Stimulated activated CD8-positive, alpha-beta memory T cell treated with anti-CD3 and anti-CD28 coated beads, Interleukin-4, amount 100 ng/mL, for 1 hour (primary cell): ENCODE measurements around the gene KIAA0825.

Experiments
- DNase-seq, 2 donors: peaks; one replicate each; pipeline ENCODE4 v3.0.0-alpha.2; 2020; ENCODE audit warnings: low read depth in 2 of 2, low spot score in 1 of 2

The KIAA0825 gene

GRCh38 chr5:94250985-94251384 is 367.4 kb downstream of the KIAA0825 start:
- no peak for DNase-seq

GRCh38 chr5:94249430-94249829 is 369.0 kb downstream of the KIAA0825 start:
- no peak for DNase-seq

- no peak for DNase-seq
Observed at GRCh38 chr5:94248175-94248875, 370.1 kb downstream of the KIAA0825 start.

- DNase-seq: no peak
Observed at GRCh38 chr5:94245608-94246007, 372.8 kb downstream of the KIAA0825 start.

GRCh38 chr5:94244921-94245320 is 373.5 kb downstream of the KIAA0825 start:
- no peak for DNase-seq

GRCh38 chr5:94243612-94244011 is 374.8 kb downstream of the KIAA0825 start:
- DNase-seq: no peak

GRCh38 chr5:94240993-94241651 is 377.3 kb downstream of the KIAA0825 start:
- no peak for DNase-seq

- DNase-seq: no peak
Observed at GRCh38 chr5:94240596-94240992, 377.8 kb downstream of the KIAA0825 start.

GRCh38 chr5:94240134-94240533 is 378.3 kb downstream of the KIAA0825 start:
- DNase-seq: no peak

GRCh38 chr5:94239266-94239665 is 379.1 kb downstream of the KIAA0825 start:
- DNase-seq: no peak

GRCh38 chr5:94234987-94235386 is 383.4 kb downstream of the KIAA0825 start:
- DNase-seq: no peak

- no peak for DNase-seq
Observed at GRCh38 chr5:94228791-94229190, 389.6 kb downstream of the KIAA0825 start.

- no peak for DNase-seq
Observed at GRCh38 chr5:94223235-94223634, 395.2 kb downstream of the KIAA0825 start.

GRCh38 chr5:94218374-94218773 is 400.0 kb downstream of the KIAA0825 start:
- no peak for DNase-seq

- DNase-seq: no peak
Observed at GRCh38 chr5:94217745-94218144, 400.7 kb downstream of the KIAA0825 start.

- no peak for DNase-seq
Observed at GRCh38 chr5:94217216-94217615, 401.2 kb downstream of the KIAA0825 start.

GRCh38 chr5:94212476-94212875 is 405.9 kb downstream of the KIAA0825 start:
- DNase-seq: no peak

GRCh38 chr5:94209774-94210355 is 408.5 kb downstream of the KIAA0825 start:
- no peak for DNase-seq

GRCh38 chr5:94209272-94209671 is 409.1 kb downstream of the KIAA0825 start:
- DNase-seq: no peak

GRCh38 chr5:94199566-94199965 is 418.8 kb downstream of the KIAA0825 start:
- DNase-seq: no peak

GRCh38 chr5:94197970-94198369 is 420.4 kb downstream of the KIAA0825 start:
- DNase-seq: no peak

- no peak for DNase-seq
Observed at GRCh38 chr5:94196953-94197352, 421.5 kb downstream of the KIAA0825 start.
